Stimulated activated naive CD8-positive, alpha-beta T cell treated with anti-CD3 and anti-CD28 coated beads, Interleukin-15, amount 100 ng/mL, for 72 hours (primary cell): Measurements from ENCODE around the gene ANKS1B.
"Not testable (repeated sequence)": the region's sequence is repeated elsewhere in the genome, so short reads cannot be mapped to it uniquely, and the experiment has no call there.

ENCODE experiments used
- ATAC-seq: fragments of 150-1000 bp; cut with Tn5 transposase; 2 replicates; pipeline ENCODE4 v1.10.0; 2021; ENCODE audit warnings: mild to moderate bottlenecking, moderate library complexity
- DNase-seq, 2 donors: peaks; one replicate each; pipeline ENCODE4 v3.0.0; 2021 to 2022
- H3K27ac Mint-ChIP-seq, 2 donors: one replicate each; pipeline ENCODE4 v1.8.0; 2022; ENCODE audit warnings: mild to moderate bottlenecking in 2 of 2, mixed read lengths in 2 of 2, moderate library complexity in 2 of 2
- H3K27me3 Mint-ChIP-seq: one replicate; pipeline ENCODE4 v1.8.0; 2022; ENCODE audit warnings: mixed read lengths
- H3K4me1 Mint-ChIP-seq: one replicate; pipeline ENCODE4 v1.8.0; 2022; ENCODE audit warnings: mild to moderate bottlenecking, mixed read lengths
- H3K4me3 Mint-ChIP-seq, 2 donors: one replicate each; pipeline ENCODE4 v1.8.0; 2022; ENCODE audit warnings: mild to moderate bottlenecking in 2 of 2, mixed read lengths in 2 of 2, moderate library complexity in 1 of 2
- H3K9me3 Mint-ChIP-seq, 2 donors: one replicate each; pipeline ENCODE4 v1.8.0; 2022; ENCODE audit warnings: mixed read lengths in 2 of 2

Gene ANKS1B

GRCh38 chr12:99715841-99716510 lies 268.8 kb downstream of the ANKS1B start:
- not testable (repeated sequence) for H3K27ac Mint-ChIP-seq, H3K27me3 Mint-ChIP-seq, ATAC-seq, H3K4me3 Mint-ChIP-seq, DNase-seq, H3K4me1 Mint-ChIP-seq
- peaks cover 16 to 27% of the 10 kb centered on the region in 2 donors for H3K9me3 Mint-ChIP-seq

- H3K4me3 Mint-ChIP-seq, H3K27ac Mint-ChIP-seq, DNase-seq, H3K27me3 Mint-ChIP-seq, H3K4me1 Mint-ChIP-seq, ATAC-seq: not testable (repeated sequence)
- peaks cover 19 to 27% of the 10 kb centered on the region in 2 donors for H3K9me3 Mint-ChIP-seq
These were observed 269.8 kb downstream of the ANKS1B start for GRCh38 chr12:99714921-99715320.

- H3K4me3 Mint-ChIP-seq: no peak overlapping the region
- no peak for ATAC-seq
- no peaks in the 10 kb centered on the region for H3K27me3 Mint-ChIP-seq
- no peak overlapping the region for H3K27ac Mint-ChIP-seq
- DNase-seq: no peak
- H3K4me1 Mint-ChIP-seq: no peaks in the 10 kb centered on the region
- H3K9me3 Mint-ChIP-seq: peaks cover 24 to 27% of the 10 kb centered on the region in 2 donors
These were observed 270.7 kb downstream of the ANKS1B start for GRCh38 chr12:99713946-99714520.

- ATAC-seq: no peak
- no peak overlapping the region for H3K27ac Mint-ChIP-seq
These were observed 272.5 kb downstream of the ANKS1B start for GRCh38 chr12:99712281-99712680.

GRCh38 chr12:99711246-99711645 lies 273.5 kb downstream of the ANKS1B start:
- DNase-seq (no peak), ATAC-seq (no peak)
- Mint-ChIP-seq H3K27ac (no peak overlapping the region), H3K4me3 (no peak overlapping the region), H3K4me1 (no peaks in the 10 kb centered on the region), H3K9me3 (peaks cover 18 to 21% of the 10 kb centered on the region in 2 donors), H3K27me3 (no peaks in the 10 kb centered on the region)

More at GRCh38 chr12:99712281-99712680, 272.5 kb downstream of the ANKS1B start:
- no peak overlapping the region for H3K4me3 Mint-ChIP-seq
- peaks cover 25 to 27% of the 10 kb centered on the region in 2 donors for H3K9me3 Mint-ChIP-seq
- H3K27me3 Mint-ChIP-seq: no peaks in the 10 kb centered on the region
- no peaks in the 10 kb centered on the region for H3K4me1 Mint-ChIP-seq
- DNase-seq: no peak

GRCh38 chr12:99709619-99710018 lies 275.1 kb downstream of the ANKS1B start:
- H3K27me3 Mint-ChIP-seq: no peaks in the 10 kb centered on the region
- no peaks in the 10 kb centered on the region for H3K4me1 Mint-ChIP-seq
- H3K27ac Mint-ChIP-seq: no peak overlapping the region
- no peak overlapping the region for H3K4me3 Mint-ChIP-seq
- DNase-seq: no peak
- no peak for ATAC-seq
- peaks cover 15 to 18% of the 10 kb centered on the region in 2 donors for H3K9me3 Mint-ChIP-seq

GRCh38 chr12:99709116-99709515 lies 275.6 kb downstream of the ANKS1B start:
- H3K9me3 Mint-ChIP-seq: peaks cover 12 to 18% of the 10 kb centered on the region in 2 donors
- H3K27me3 Mint-ChIP-seq: no peaks in the 10 kb centered on the region
- H3K4me1 Mint-ChIP-seq: no peaks in the 10 kb centered on the region
- no peak for DNase-seq
- H3K27ac Mint-ChIP-seq: no peak overlapping the region
- no peak overlapping the region for H3K4me3 Mint-ChIP-seq
- ATAC-seq: no peak

GRCh38 chr12:99707883-99708282 lies 276.9 kb downstream of the ANKS1B start:
- H3K4me1 Mint-ChIP-seq: no peaks in the 10 kb centered on the region
- ATAC-seq: no peak
- H3K27me3 Mint-ChIP-seq: no peaks in the 10 kb centered on the region
- no peak overlapping the region for H3K4me3 Mint-ChIP-seq
- no peak for DNase-seq
- H3K27ac Mint-ChIP-seq: peak overlapping the region in 1 of 2 donors; percentile 59
- peaks cover 7 to 18% of the 10 kb centered on the region in 2 donors for H3K9me3 Mint-ChIP-seq

- H3K4me3 Mint-ChIP-seq: no peak overlapping the region
- peaks cover 8 to 18% of the 10 kb centered on the region in 2 donors for H3K9me3 Mint-ChIP-seq
- ATAC-seq: no peak
- no peaks in the 10 kb centered on the region for H3K27me3 Mint-ChIP-seq
- no peak overlapping the region for H3K27ac Mint-ChIP-seq
- no peaks in the 10 kb centered on the region for H3K4me1 Mint-ChIP-seq
- DNase-seq: no peak
These were observed 277.8 kb downstream of the ANKS1B start for GRCh38 chr12:99706736-99707473.

GRCh38 chr12:99704458-99704857 lies 280.3 kb downstream of the ANKS1B start:
- Mint-ChIP-seq H3K4me1 (no peaks in the 10 kb centered on the region), H3K27me3 (no peaks in the 10 kb centered on the region), H3K9me3 (peaks cover 12 to 13% of the 10 kb centered on the region in 2 donors), H3K4me3 (no peak overlapping the region), H3K27ac (no peak overlapping the region)
- ATAC-seq (no peak), DNase-seq (no peak)

- no peak for DNase-seq
- Mint-ChIP-seq H3K4me1 (no peaks in the 10 kb centered on the region), H3K27ac (no peak overlapping the region), H3K27me3 (no peaks in the 10 kb centered on the region), H3K9me3 (peaks cover 9 to 14% of the 10 kb centered on the region in 2 donors), H3K4me3 (no peak overlapping the region)
- ATAC-seq: no peak
These were observed 280.7 kb downstream of the ANKS1B start for GRCh38 chr12:99704036-99704435.

- peaks cover 0 to 14% of the 10 kb centered on the region in 2 donors for H3K9me3 Mint-ChIP-seq
- no peak overlapping the region for H3K27ac Mint-ChIP-seq
- H3K27me3 Mint-ChIP-seq: no peaks in the 10 kb centered on the region
- no peak for DNase-seq
- no peak for ATAC-seq
- H3K4me3 Mint-ChIP-seq: no peak overlapping the region
- H3K4me1 Mint-ChIP-seq: no peaks in the 10 kb centered on the region
These were observed 284.7 kb downstream of the ANKS1B start for GRCh38 chr12:99700032-99700431.

- H3K4me1 Mint-ChIP-seq: no peaks in the 10 kb centered on the region
- no peak overlapping the region for H3K27ac Mint-ChIP-seq
- H3K27me3 Mint-ChIP-seq: no peaks in the 10 kb centered on the region
- no peak overlapping the region for H3K4me3 Mint-ChIP-seq
- H3K9me3 Mint-ChIP-seq: peaks cover 14 to 23% of the 10 kb centered on the region in 2 donors
- DNase-seq: no peak
- no peak for ATAC-seq
These were observed 289.7 kb downstream of the ANKS1B start for GRCh38 chr12:99695050-99695449.

GRCh38 chr12:99686142-99686541 lies 298.6 kb downstream of the ANKS1B start:
- no peak overlapping the region for H3K27ac Mint-ChIP-seq
- H3K4me1 Mint-ChIP-seq: no peaks in the 10 kb centered on the region
- peaks cover 15 to 34% of the 10 kb centered on the region in 2 donors for H3K9me3 Mint-ChIP-seq
- ATAC-seq (no peak), DNase-seq (no peak)
- no peak overlapping the region for H3K4me3 Mint-ChIP-seq
- no peaks in the 10 kb centered on the region for H3K27me3 Mint-ChIP-seq

- Mint-ChIP-seq H3K27ac (no peak overlapping the region), H3K4me1 (no peaks in the 10 kb centered on the region), H3K27me3 (no peaks in the 10 kb centered on the region), H3K4me3 (no peak overlapping the region), H3K9me3 (peaks cover 15 to 35% of the 10 kb centered on the region in 2 donors)
- ATAC-seq (no peak), DNase-seq (no peak)
These were observed 304.5 kb downstream of the ANKS1B start for GRCh38 chr12:99680276-99680675.

- peaks cover 7 to 13% of the 10 kb centered on the region in 2 donors for H3K9me3 Mint-ChIP-seq
- no peaks in the 10 kb centered on the region for H3K27me3 Mint-ChIP-seq
- no peak overlapping the region for H3K4me3 Mint-ChIP-seq
- no peaks in the 10 kb centered on the region for H3K4me1 Mint-ChIP-seq
- DNase-seq: no peak
- H3K27ac Mint-ChIP-seq: no peak overlapping the region
- no peak for ATAC-seq
These were observed 314.1 kb downstream of the ANKS1B start for GRCh38 chr12:99670635-99671034.
